GM15510 (cell line): ENCODE results near the gene DAP3.
A peak's percentile ranks its signal among the peaks of the same experiment; 100 is the strongest.

ENCODE experiments used
- POLR2A ChIP-seq: IDR thresholded peaks from 3 replicates; pipeline ENCODE4 v1.6.1; 2011; ENCODE audit warnings: borderline replicate concordance; ENCODE audit not compliant: insufficient read length; ENCODE audit errors: extremely low read depth

DAP3 gene

GRCh38 chr1:155673003-155673402, 15.9 kb upstream of the DAP3 start:
- no peak for TF ChIP-seq POLR2A

- no peak for TF ChIP-seq POLR2A
Measured at GRCh38 chr1:155678027-155678426, 10.9 kb upstream of the DAP3 start.

- no peak for TF ChIP-seq POLR2A
Measured at GRCh38 chr1:155680531-155680930, 8.4 kb upstream of the DAP3 start.

- TF ChIP-seq POLR2A, result no peak
Measured at GRCh38 chr1:155681776-155682175, 7.1 kb upstream of the DAP3 start.

GRCh38 chr1:155688324-155689080, 389 bp upstream of the DAP3 start, which contains the start of gene YY1AP1:
Gene YY1AP1 (minus strand): TSS chr1:155688774. CDS start chr1:155680436, 8,338 bp downstream.
- peak; percentile 57 for TF ChIP-seq POLR2A

- TF ChIP-seq POLR2A, result no peak
Measured at GRCh38 chr1:155691992-155692528, 3.2 kb downstream of the DAP3 start.

- TF ChIP-seq POLR2A, result no peak
Measured at GRCh38 chr1:155694167-155694566, 5.3 kb downstream of the DAP3 start.

- TF ChIP-seq POLR2A, result no peak
Measured at GRCh38 chr1:155695072-155695471, 6.2 kb downstream of the DAP3 start.

GRCh38 chr1:155695608-155696007, 6.7 kb downstream of the DAP3 start:
- no peak for TF ChIP-seq POLR2A

GRCh38 chr1:155696524-155696923, 7.6 kb downstream of the DAP3 start:
- no peak for TF ChIP-seq POLR2A

GRCh38 chr1:155697046-155697445, 8.2 kb downstream of the DAP3 start:
- no peak for TF ChIP-seq POLR2A

GRCh38 chr1:155698382-155699038, 9.6 kb downstream of the DAP3 start:
- TF ChIP-seq POLR2A, result no peak

GRCh38 chr1:155703216-155703615, 14.3 kb downstream of the DAP3 start:
- no peak for TF ChIP-seq POLR2A

GRCh38 chr1:155706139-155706538, 17.2 kb downstream of the DAP3 start:
- TF ChIP-seq POLR2A, result no peak

GRCh38 chr1:155709391-155709790, 20.5 kb downstream of the DAP3 start:
- no peak for TF ChIP-seq POLR2A

GRCh38 chr1:155713075-155713474, 24.2 kb downstream of the DAP3 start:
- TF ChIP-seq POLR2A, result no peak
